HG03469 (cell line): ENCODE measurements around the gene KIAA1614.

Source experiments
- ATAC-seq: cut with Tn5 transposase; IDR thresholded peaks from one replicate; pipeline ENCODE4 v1.9.1; 2021; ENCODE audit warnings: mild to moderate bottlenecking, moderate library complexity, moderate number of reproducible peaks; ENCODE audit not compliant: unreplicated experiment

KIAA1614 gene, protein sequence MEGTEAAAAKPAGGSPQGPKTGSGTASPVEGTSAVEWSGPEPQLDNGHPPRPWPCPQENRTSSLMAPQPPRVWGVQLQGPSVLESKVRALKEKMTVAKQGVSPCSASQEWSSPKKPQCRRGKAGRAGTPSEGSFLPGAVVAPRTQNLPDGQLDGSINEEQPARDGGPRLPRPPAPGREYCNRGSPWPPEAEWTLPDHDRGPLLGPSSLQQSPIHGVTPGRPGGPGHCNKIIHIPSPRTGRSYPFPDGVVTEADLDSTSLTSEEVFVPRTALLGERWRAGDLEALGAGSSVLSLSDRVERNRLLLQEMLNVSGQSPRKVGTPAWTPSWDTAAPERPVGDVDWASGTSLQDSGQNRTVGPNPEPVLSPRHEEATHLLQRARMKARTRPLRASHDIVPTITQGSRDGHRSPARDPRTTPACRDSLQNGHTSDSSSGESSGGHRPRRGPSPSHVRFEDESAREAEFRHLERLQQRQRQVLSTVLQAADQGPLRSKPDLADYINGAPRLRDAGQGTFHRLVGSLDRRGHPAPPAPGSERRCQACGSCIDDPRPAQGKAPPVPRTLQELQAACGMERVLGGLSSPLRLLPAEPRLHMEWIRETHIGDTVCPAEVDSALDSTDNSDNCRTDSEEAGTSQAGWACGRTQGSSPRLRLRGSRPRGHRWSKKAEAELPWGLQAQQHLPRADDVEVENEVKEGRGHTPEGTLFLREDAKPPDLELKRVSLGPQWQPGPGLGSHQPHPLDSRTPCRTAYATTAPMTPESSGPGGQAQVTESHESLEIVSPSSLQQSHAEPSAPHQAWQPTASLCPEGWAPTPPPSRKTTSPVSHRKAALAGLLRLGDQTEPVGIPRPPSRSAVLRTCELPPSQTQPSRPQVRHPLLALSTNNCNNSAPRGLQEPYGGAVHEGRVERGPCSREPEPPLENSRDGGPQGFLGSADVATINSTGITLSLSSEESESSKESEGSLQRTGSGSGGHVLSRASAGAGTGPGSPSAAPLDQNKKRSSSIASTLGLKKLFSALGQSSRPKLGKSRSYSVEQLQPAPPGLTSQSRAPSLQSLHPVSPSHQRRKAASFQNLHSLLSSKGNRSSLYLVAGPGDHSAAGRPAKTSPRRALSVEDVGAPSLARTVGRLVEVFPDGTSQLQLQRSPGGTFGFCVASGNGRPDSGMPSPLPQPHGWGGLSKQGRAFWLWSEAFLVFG

GRCh38 chr1:180912801-180913565 is at the start of gene KIAA1614:
KIAA1614 (plus strand) TSS chr1:180912897; CDS start chr1:180913244, 347 bp downstream.
- ATAC-seq, result no peak

DNA sequence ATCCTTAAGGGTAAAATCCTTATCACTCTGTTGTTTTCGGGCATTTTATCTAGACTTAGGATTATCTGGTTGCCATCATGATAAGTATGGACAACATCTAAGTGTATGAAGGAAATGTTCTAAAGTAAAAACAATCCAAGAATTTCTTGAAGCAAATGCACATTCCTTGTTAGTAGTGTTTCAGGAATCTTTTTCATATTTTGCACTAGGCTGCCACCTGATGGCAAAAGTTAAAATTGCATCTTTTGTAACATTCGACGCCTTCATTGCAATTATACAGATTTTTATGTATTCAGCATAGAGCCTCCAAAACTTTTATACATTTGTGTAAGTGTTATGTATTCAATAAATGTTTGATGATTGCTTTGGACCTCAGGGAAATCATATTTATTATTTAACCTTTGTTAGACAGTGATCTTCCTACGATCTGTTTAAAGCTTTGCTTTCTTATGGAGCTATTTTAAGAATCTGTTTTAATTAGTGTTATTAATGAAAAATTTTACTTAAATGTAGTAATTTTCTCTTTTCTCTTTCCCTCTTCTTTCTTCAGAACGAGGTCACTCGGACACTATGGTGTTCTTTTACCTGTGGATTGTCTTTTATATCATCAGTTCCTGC is 49.4 kb upstream of the KIAA1614 start:
- no peak for ATAC-seq

DNA sequence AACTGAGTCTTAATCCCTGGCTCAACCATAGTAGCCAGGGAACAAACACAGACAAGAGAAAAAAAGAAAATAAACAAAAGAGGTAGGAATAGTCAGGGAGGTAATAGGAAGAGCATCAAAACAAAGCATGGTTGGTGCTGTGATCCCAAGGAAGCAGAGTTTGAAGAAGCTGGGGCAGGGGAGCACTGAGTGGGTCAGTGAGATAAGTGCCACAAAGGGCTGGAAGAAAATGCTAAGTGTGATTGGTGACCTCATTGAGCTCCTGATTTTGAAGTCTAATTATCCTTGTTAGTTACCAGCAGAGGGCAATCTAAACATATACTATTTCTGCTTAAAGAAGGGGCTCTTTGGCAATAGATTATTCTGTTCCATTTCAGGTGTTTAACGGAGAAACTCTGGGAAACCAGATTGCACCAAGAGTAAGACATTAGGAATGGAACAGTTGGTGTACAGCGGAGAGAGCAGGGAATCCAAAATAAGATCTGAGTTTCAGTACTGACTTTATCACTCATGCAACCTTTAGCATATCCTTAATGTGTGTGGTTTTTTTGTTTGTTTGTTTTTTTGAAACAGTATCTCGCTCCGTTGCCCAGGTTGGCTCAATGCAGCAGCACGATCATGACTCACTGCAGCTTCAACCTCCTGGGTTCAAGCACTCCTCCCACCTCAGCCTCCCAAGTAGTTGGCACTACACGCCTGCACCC is 30.7 kb upstream of the KIAA1614 start:
- no peak for ATAC-seq

GRCh38 chr1:180884588-180885300 is 28.0 kb upstream of the KIAA1614 start:
- no peak for ATAC-seq

GRCh38 chr1:180886338-180886737 is 26.4 kb upstream of the KIAA1614 start:
- ATAC-seq, result no peak

DNA sequence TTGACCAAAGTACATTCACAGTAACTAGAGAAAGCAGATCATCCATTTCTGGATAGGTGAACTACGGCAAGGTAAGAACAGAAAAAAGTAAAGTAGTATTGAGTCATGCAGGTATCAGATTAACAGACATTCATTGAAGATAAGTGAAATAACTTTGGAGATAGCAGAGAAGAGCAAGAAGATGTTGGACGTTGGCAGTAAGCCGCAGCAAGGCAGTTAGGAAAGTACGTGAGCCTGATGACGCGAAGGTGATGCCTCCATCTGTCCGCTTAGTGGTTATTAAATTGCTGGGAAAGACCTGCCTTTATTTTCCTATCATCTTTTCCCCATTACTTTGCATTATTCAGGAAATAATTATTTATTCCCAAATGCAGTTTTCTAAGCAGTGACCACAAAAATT is 24.9 kb upstream of the KIAA1614 start:
- no peak for ATAC-seq

GRCh38 chr1:180888870-180889269 is 23.8 kb upstream of the KIAA1614 start:
- ATAC-seq, result no peak

- no peak for ATAC-seq
These were observed 23.4 kb upstream of the KIAA1614 start for GRCh38 chr1:180889325-180889724.

DNA sequence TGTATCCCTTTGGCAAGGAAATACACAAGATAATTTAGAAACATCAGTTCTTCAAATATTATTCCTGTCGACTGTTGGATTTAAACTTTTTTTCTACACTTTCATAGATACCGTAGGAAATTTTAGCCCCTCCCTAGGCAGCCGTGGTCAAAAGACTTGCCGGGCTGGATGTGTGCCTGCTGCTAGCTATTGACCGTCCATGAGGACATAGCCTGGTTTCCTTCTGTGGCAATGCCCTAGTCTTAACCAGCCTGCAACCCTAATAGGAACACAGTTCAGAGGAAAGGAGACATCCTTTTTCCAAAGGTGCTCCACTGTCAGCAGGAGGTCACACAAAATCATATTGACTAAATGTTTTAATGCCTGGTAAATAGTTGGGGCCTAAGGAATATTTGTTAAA is 20.4 kb upstream of the KIAA1614 start:
- no peak for ATAC-seq

- ATAC-seq, result no peak
These were observed 20.0 kb upstream of the KIAA1614 start for GRCh38 chr1:180892675-180893074.

- no peak for ATAC-seq
These were observed 19.1 kb upstream of the KIAA1614 start for GRCh38 chr1:180893614-180894013.

DNA sequence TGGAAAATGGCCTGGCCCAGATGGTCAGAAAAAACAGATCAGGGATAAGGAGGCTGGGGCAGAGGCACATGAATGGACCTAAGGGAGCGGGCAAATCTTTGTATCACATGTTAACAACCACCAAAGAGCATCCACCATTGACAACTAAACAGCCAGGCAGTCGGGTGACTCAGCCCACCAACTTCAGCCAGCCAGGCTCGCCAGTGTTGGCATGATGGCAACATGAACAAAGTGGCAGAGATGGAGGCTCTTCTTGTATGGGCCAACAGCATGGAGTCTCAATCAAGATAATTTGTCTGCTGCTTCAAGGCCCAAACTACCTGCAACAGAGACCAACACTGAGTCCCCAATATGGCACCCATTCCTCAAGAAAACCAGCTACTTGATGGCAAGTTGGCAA is 16.5 kb upstream of the KIAA1614 start:
- ATAC-seq, result no peak

- no peak for ATAC-seq
These were observed 14.1 kb upstream of the KIAA1614 start for GRCh38 chr1:180898441-180899219.

DNA sequence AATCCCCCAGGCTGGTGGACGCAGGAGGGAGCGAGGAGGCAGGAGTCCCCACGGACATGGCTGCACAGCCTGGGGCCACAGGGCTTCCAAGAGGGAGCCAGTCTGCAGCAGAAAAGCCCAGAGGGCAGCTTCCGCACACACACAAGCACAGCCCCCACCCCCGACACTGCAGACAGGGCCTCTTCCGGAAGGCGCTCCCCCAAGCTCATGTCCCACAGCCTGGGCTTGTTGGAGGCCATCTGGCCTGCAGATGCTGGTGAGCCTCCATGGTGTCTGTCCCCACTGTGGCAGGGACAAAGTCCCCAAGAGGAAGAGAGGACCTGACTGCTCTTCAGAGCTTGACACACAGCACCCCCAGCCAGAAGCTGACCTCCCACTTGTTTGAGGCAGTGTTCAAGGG is 13.4 kb upstream of the KIAA1614 start:
- no peak for ATAC-seq

- ATAC-seq, result no peak
These were observed 11.4 kb upstream of the KIAA1614 start for GRCh38 chr1:180901076-180901990.

DNA sequence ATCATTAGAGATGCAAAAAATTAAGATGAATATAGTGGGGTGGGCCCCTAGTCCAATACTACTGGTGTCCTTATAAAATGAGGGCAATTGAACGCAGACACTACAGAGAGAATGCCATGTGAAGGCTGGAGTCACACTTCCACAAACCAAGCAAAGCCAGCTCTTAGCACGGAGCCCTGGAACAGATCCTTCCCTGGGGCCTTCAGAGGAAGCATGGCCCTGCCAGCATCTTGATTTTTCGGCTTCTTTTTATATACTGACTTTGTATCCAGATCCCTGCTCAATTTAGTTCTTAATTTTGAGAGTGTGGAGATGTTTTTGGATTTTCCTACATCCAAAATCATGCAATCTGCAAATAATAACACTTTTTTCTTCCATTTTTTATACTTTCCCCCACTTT is 10.2 kb upstream of the KIAA1614 start:
- ATAC-seq, result no peak

GRCh38 chr1:180905927-180906326 is 6.8 kb upstream of the KIAA1614 start:
- no peak for ATAC-seq
